ENCODE results near the gene HLA-E. TPM values are rescaled to one million over a fixed set of nuclear protein-coding genes. Genes with fewer than 3 reads are reported as not detected.
A peak's percentile ranks its signal among the peaks of the same experiment; 100 is the strongest.

Gene HLA-E
- total RNA-seq, 1 donor from 2014 or later, result 465 TPM

DNA sequence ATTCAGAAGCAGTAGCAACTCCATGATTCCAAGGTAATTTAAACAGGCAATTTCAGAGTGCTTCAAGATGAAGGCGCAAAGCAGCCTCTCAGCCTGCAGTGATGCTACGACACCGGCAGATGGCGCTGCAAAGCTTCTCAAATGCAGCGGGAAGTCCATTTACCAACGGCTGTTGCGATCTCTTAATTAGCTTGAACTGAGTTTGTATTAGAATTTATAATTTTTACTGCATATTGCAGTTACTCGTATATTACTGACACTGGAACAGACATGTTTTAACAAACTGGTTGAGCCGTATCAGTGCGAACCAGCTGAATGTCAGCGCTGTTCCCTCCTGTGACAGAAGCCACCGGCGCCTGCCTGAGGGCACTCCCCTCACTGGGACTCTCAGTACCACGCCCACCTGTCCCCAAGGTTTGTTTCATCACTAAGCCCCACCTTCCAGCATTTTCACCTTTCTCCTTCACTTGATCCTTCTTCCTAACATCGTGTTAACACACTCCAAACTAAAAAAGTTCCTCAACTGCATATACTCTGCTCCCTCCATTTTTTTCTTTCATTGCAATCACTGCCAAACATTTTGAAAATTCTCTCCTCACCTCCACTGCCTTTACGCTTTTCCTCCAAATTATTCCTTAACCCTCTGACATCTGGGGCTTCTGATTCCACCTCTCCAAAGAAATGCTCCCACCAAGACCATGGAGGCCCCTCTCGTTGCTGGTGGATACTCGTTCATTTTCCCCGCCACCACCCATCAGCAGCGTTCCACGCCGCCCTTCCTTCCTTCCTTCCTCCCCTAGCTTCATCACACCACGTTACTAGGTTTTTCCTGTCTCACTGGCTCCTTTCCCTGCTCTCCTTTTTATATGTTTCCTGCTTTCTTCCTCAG, 52.5 kb downstream of the HLA-E start:
- DNase-seq (ENCODE audit: low read depth in 2 of 2), result peak in 1 of 2 donors; percentile 91

DNA sequence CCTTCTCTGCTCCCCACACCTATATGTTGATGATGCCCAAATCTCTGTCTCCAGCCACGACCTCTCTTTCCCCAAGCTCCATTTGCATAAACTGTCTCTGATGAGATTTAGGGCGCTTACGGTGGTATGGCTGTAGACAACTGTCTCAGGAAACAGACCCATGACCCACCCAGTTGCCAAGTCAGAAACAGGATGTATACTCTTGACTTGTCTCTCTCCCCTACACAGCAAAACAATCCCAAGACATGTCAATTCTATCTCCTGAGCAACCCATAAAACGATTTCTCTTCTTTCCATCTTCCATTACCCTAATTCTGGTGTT, 53.1 kb downstream of the HLA-E start:
- peak in 1 of 2 donors; percentile 38 for DNase-seq (ENCODE audit: low read depth in 2 of 2)

DNA sequence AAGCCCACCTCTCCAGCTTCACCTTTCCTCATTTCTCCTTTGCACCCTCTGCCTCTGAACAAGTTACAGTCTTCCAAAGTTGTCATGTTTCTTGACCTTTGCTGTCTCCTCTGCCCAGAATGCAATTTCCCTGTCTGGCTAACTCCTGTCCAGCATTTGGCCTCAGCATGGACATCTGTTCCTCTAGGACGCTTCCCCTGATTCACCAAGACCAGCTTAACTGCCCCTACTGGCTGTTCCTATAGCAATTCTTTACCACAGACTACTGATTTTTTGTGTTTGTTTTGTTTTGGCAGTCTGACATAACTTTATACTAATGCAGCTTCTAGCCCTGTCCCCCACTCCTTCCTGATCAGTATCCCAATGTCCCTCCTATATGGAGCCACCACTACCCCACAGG, 53.6 kb downstream of the HLA-E start:
- peak in 1 of 2 donors; percentile 58 for DNase-seq (ENCODE audit: low read depth in 2 of 2)

Other genes starting within 250 kb of the HLA-E start
- 7.6 and 12.1 TPM in 2 replicates for gene TRIM39, start 162.6 kb upstream of the HLA-E start, total RNA-seq
- gene RPP21, start 144.4 kb upstream of the HLA-E start, total RNA-seq, result 15.7 and 19.8 TPM in 2 replicates
- 43.1 and 53.1 TPM in 2 replicates for gene GNL1, start 67.0 kb downstream of the HLA-E start, total RNA-seq
- 2.2 and 2.5 TPM in 2 replicates for gene PRR3, start 67.8 kb downstream of the HLA-E start, total RNA-seq
- 29.3 and 43.2 TPM in 2 replicates for gene ABCF1, start 81.9 kb downstream of the HLA-E start, total RNA-seq
- gene PPP1R10, start 127.7 kb downstream of the HLA-E start, total RNA-seq, result 9.1 and 10.1 TPM in 2 replicates
- gene MRPS18B, start 128.3 kb downstream of the HLA-E start, total RNA-seq, result 35.9 and 60.9 TPM in 2 replicates
- gene ATAT1, start 137.4 kb downstream of the HLA-E start, total RNA-seq, result 2.7 and 3.4 TPM in 2 replicates
- gene C6orf136, start 157.6 kb downstream of the HLA-E start, total RNA-seq, result 1.7 and 3.2 TPM in 2 replicates
- gene DHX16, start 183.5 kb downstream of the HLA-E start, total RNA-seq, result 30.3 and 36.9 TPM in 2 replicates
- gene PPP1R18, start 197.1 kb downstream of the HLA-E start, total RNA-seq, result 25.2 and 37.4 TPM in 2 replicates
- 1.8 and 2.1 TPM in 2 replicates for gene NRM, start 201.5 kb downstream of the HLA-E start, total RNA-seq
- 4.9 and 5.7 TPM in 2 replicates for gene MDC1, start 227.8 kb downstream of the HLA-E start, total RNA-seq
- gene TUBB, start 230.8 kb downstream of the HLA-E start, total RNA-seq, result 397 and 399 TPM in 2 replicates

Measured in dermis microvascular lymphatic vessel endothelial cell (primary cell).